Osteocyte (in vitro differentiated cells): Measurements from ENCODE around the gene CD8A. TPM values are rescaled to one million over a fixed set of nuclear protein-coding genes. Genes with fewer than 3 reads are reported as not detected.
"Not testable (repeated sequence)": the region's sequence is repeated elsewhere in the genome, so short reads cannot be mapped to it uniquely, and the experiment has no call there.

Source experiments
- DNase-seq: peaks from one replicate; pipeline ENCODE4 v3.0.0; 2021; ENCODE audit warnings: mixed read lengths; ENCODE audit not compliant: unreplicated experiment; ENCODE audit errors: extremely low spot score
- H3K27ac Mint-ChIP-seq: one replicate; pipeline ENCODE4 v1.8.0; 2021; ENCODE audit warnings: mild to moderate bottlenecking, mixed read lengths; ENCODE audit not compliant: unreplicated experiment
- H3K27me3 Mint-ChIP-seq: one replicate; pipeline ENCODE4 v1.8.0; 2021; ENCODE audit warnings: mixed read lengths; ENCODE audit not compliant: unreplicated experiment
- H3K36me3 Mint-ChIP-seq: one replicate; pipeline ENCODE4 v1.8.0; 2021; ENCODE audit warnings: mixed read lengths; ENCODE audit not compliant: unreplicated experiment
- H3K4me1 Mint-ChIP-seq: one replicate; pipeline ENCODE4 v1.8.0; 2021; ENCODE audit warnings: mixed read lengths; ENCODE audit not compliant: unreplicated experiment
- H3K4me3 Mint-ChIP-seq: one replicate; pipeline ENCODE4 v1.8.0; 2021; ENCODE audit warnings: mild to moderate bottlenecking, moderate library complexity, mixed read lengths; ENCODE audit not compliant: unreplicated experiment
- H3K9me3 Mint-ChIP-seq: one replicate; pipeline ENCODE4 v1.8.0; 2021; ENCODE audit warnings: mixed read lengths; ENCODE audit not compliant: unreplicated experiment
- CTCF ChIP-seq: fragments of 200-600 bp; sonication (generic); IDR thresholded peaks from 2 replicates; pipeline ENCODE4 v1.5.0; 2021; ENCODE audit warnings: antibody characterized with exemption, mild to moderate bottlenecking, moderate library complexity
- total RNA-seq: library from RNA; stranded (reverse); gene quantifications from 2 replicates; pipeline ENCODE4 v1.2.1, GENCODE V29; 2021

Gene CD8A
- total RNA-seq, 1 donor from 2014 or later, result not detected

DNA sequence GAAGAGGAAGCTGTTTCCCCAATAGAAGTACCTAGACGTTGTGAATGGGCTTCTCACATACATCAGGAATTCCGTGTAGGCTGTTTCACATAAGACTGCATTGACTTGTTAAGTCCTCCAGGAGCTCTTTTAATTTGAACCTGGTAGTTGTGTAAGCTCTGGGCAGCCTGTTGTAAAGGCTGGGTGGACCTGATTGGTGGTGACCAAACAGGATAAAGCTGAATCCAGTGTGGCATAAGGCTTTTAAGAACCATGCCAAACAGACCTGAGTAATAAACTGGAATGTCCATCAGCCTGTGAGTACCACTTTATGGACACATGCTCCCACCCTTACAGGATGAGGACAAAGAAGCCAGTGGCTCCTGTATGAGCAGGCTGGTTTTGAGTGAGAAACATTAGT lies 46.6 kb downstream of the CD8A start:
- peaks cover 3% of the 10 kb centered on the region for H3K9me3 Mint-ChIP-seq
- no peak for TF ChIP-seq CTCF
- H3K4me1 Mint-ChIP-seq, result peaks cover 4% of the 10 kb centered on the region
- H3K27me3 Mint-ChIP-seq, result no peaks in the 10 kb centered on the region
- H3K4me3 Mint-ChIP-seq, result no peak overlapping the region
- no peak for DNase-seq
- no peak overlapping the region for H3K27ac Mint-ChIP-seq
- peaks cover 19% of the 10 kb centered on the region for H3K36me3 Mint-ChIP-seq

DNA sequence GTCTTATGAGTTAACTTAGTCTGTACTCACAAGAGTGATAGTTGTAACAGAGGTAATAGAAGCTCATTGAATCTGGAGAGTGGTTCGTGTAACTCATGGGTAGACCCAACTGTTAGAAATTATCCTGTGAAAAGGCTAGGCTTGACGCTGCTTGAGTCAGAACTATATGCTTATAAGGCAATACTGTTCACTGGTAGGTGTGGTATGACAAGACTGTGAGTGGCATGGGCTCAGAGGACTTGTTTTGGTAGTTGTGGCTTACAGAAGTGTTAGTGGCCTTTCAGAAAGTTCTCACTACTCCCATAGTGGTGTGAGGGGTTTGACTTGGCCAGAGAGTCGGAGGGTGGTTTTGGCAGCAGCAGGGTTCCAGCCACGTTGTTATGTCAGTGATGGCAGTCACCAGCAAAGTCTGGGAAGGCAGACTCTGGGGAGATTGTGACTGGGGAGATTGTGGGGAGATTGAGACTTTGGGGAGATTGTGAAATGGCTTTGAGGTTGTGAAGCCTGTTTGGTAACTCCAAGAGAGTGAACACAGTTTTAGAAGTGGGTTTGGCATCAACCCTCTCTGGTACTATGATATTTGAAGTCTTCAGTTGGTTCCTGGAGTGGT lies 48.7 kb downstream of the CD8A start:
- DNase-seq, H3K27me3 Mint-ChIP-seq, H3K4me3 Mint-ChIP-seq, H3K27ac Mint-ChIP-seq, H3K4me1 Mint-ChIP-seq, H3K9me3 Mint-ChIP-seq: not testable (repeated sequence)
- H3K36me3 Mint-ChIP-seq, result peaks cover 11% of the 10 kb centered on the region

GRCh38 chr2:86739889-86740288 lies 50.8 kb downstream of the CD8A start:
- H3K4me3 Mint-ChIP-seq, H3K27me3 Mint-ChIP-seq, H3K9me3 Mint-ChIP-seq, DNase-seq, H3K36me3 Mint-ChIP-seq, H3K27ac Mint-ChIP-seq, H3K4me1 Mint-ChIP-seq: not testable (repeated sequence)

DNA sequence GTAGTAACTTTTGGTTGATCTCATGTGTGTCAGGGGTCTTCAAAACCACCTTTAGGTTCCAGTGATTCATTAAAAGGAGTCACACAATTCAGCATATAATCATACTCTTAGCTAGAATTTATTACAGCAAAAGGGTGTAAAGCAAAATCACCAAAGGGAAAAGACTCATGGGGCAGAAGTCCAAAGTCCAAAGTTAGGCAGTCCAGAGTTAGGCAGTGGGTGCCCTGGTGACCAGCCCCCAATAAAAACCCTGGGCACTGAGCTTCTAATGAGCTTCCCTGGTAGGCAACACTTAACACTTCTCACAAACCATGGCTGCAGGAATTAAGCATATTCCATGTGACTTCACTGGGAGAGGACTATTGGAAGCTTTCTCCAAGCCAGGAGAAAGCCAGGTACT lies 51.2 kb downstream of the CD8A start:
- not testable (repeated sequence) for H3K4me1 Mint-ChIP-seq, H3K9me3 Mint-ChIP-seq, DNase-seq, H3K36me3 Mint-ChIP-seq, H3K27me3 Mint-ChIP-seq, H3K4me3 Mint-ChIP-seq, H3K27ac Mint-ChIP-seq

DNA sequence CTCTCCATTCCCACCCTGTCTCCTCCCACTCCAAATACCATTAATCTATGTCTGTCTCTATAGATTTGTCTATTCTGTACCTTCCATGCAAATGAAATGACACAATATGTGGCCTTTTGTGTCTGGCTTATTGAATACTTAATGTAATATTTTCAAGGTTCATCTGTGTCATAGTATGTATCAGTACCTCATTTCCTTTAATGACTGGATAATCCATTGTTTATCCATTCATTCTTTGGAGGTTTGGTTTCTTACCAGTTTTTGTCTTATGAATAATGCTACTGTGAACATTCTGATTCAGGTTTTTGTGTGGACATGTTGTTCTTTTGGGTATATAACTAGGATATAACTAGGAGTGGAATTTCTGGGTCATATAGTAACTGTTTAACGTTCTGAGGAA lies 55.8 kb downstream of the CD8A start:
- DNase-seq, H3K4me3 Mint-ChIP-seq, H3K9me3 Mint-ChIP-seq: not testable (repeated sequence)

More for the DNA sequence above, 55.8 kb downstream of the CD8A start:
- H3K27ac Mint-ChIP-seq, H3K27me3 Mint-ChIP-seq, H3K4me1 Mint-ChIP-seq, H3K36me3 Mint-ChIP-seq: not testable (repeated sequence)

Other genes starting within 250 kb of the CD8A start
- 111 and 124 TPM in 2 replicates for gene CHMP3, start 227.5 kb downstream of the CD8A start, total RNA-seq
- 35.8 and 38.4 TPM in 2 replicates for gene RNF103, start 167.0 kb downstream of the CD8A start, total RNA-seq
- gene RMND5A, start 70.6 kb downstream of the CD8A start, total RNA-seq, result 24.3 and 25.8 TPM in 2 replicates
- not detected in 2 replicates for gene CD8B, start 71.0 kb upstream of the CD8A start, total RNA-seq
- 0.10 and 1.7 TPM in 2 replicates for gene RGPD1, start 151.2 kb upstream of the CD8A start, total RNA-seq
- 3.3 and 4.4 TPM in 2 replicates for gene PLGLB1, start 230.9 kb upstream of the CD8A start, total RNA-seq